H1 (cell line): ENCODE data around the gene LSM4. TPM values are rescaled to one million over a fixed set of nuclear protein-coding genes. Genes with fewer than 3 reads are reported as not detected.

ENCODE experiments used
- CTCF ChIA-PET: fragments of 300-600 bp; sonication (Branson Sonifier 250); formaldehyde crosslinking; loops from one replicate; lab custom pipeline; 2021; ENCODE audit not compliant: partially characterized antibody; lab: Charles Lee
- POLR2A ChIA-PET: fragments of 300-600 bp; sonication (Branson Sonifier 250); formaldehyde crosslinking; loops from one replicate; lab custom pipeline; 2021; ENCODE audit warnings: inconsistent platforms; ENCODE audit not compliant: partially characterized antibody; lab: Charles Lee
- DNase-seq, 2 experiments: peaks; one replicate each; pipeline versions ENCODE4 v3.0.0 to v3.0.0-alpha.2; 2010 to 2022; ENCODE audit warnings: low spot score in 2 of 2, low read depth in 1 of 2, mixed read lengths in 1 of 2
- FAIRE-seq: peaks from 2 replicates; lab custom pipeline; 2011; peaks lifted over from hg19 to GRCh38; lab: Jason Lieb, UNC
- H2AFZ ChIP-seq: 2 replicates; pipeline ENCODE4 v1.8.1; 2012; ENCODE audit warnings: low read length, inconsistent platforms
- H2AK5ac ChIP-seq: 2 replicates; pipeline ENCODE4 v1.6.1; 2013; ENCODE audit warnings: low read depth, low read length
- H2BK120ac ChIP-seq: replicated peaks from 2 replicates; pipeline ENCODE3; 2013; ENCODE audit warnings: low read depth, low read length, inconsistent platforms
- H2BK12ac ChIP-seq: 2 replicates; pipeline ENCODE4 v1.6.1; 2013; ENCODE audit warnings: low read depth, low read length
- H2BK15ac ChIP-seq: 2 replicates; pipeline ENCODE4 v1.6.1; 2013; ENCODE audit warnings: low read length
- H2BK20ac ChIP-seq: 2 replicates; pipeline ENCODE4 v1.6.1; 2013; ENCODE audit warnings: low read length
- H2BK5ac ChIP-seq: 2 replicates; pipeline ENCODE4 v1.6.1; 2013; ENCODE audit warnings: low read depth, low read length
- H3K14ac ChIP-seq: 2 replicates; pipeline ENCODE4 v1.6.1; 2013; ENCODE audit warnings: inconsistent platforms; ENCODE audit not compliant: insufficient read length
- H3K18ac ChIP-seq: 2 replicates; pipeline ENCODE4 v1.6.1; 2013; ENCODE audit warnings: low read length; ENCODE audit errors: extremely low read depth
- H3K23ac ChIP-seq: 2 replicates; pipeline ENCODE4 v1.6.1; 2013; ENCODE audit warnings: inconsistent platforms; ENCODE audit not compliant: insufficient read length
- H3K23me2 ChIP-seq: 2 replicates; pipeline ENCODE4 v1.6.1; 2013; ENCODE audit warnings: low read depth, low read length
- H3K27ac ChIP-seq: 2 replicates; pipeline ENCODE4 v1.6.1; 2011; ENCODE audit warnings: low read depth, low read length, inconsistent platforms
- H3K27me3 ChIP-seq, 4 experiments: replicated peaks in 1 of 4; 1 replicate in 1 of 4; 2 replicates in 3 of 4; pipeline versions ENCODE4 v1.6.1 to v1.8.1; 2011 to 2013; ENCODE audit warnings: low read length in 3 of 4, mild to moderate bottlenecking in 3 of 4, inconsistent platforms in 2 of 4, mixed read lengths in 2 of 4, moderate library complexity in 1 of 4; ENCODE audit not compliant: control insufficient read depth in 3 of 4, insufficient read depth in 3 of 4; ENCODE audit errors: extremely low read depth in 1 of 4
- H3K36me3 ChIP-seq, 4 experiments: 2 replicates each; pipeline versions ENCODE4 v1.6.1 to v1.8.1; 2011 to 2013; ENCODE audit warnings: mild to moderate bottlenecking in 4 of 4, low read length in 3 of 4, moderate library complexity in 2 of 4, control low read depth in 1 of 4, inconsistent platforms in 1 of 4; ENCODE audit not compliant: insufficient read depth in 4 of 4, control insufficient read depth in 2 of 4
- H3K4ac ChIP-seq: replicated peaks from 2 replicates; pipeline ENCODE3; 2013; ENCODE audit warnings: low read length, low read depth, mixed read lengths, inconsistent platforms; ENCODE audit not compliant: insufficient read length
- H3K4me1 ChIP-seq, 4 experiments: replicated peaks in 1 of 4; 1 replicate in 1 of 4; 2 replicates in 3 of 4; pipeline versions ENCODE4 v1.6.1 to v1.8.1; 2011 to 2013; ENCODE audit warnings: low read length in 3 of 4, inconsistent platforms in 2 of 4, mixed read lengths in 1 of 4; ENCODE audit not compliant: insufficient read depth in 4 of 4, control insufficient read depth in 3 of 4
- H3K4me2 ChIP-seq, 2 experiments: 2 replicates each; pipeline versions ENCODE4 v1.6.1 to v1.8.1; 2011 to 2013; ENCODE audit warnings: low read depth in 2 of 2, low read length in 2 of 2, control low read depth in 1 of 2, inconsistent platforms in 1 of 2, mild to moderate bottlenecking in 1 of 2; ENCODE audit not compliant: insufficient read depth in 1 of 2
- H3K4me3 ChIP-seq, 4 experiments: fragments of 200-600, 300-600 bp in 1 of 4; sonication (generic), shearing (Covaris generic), sonication (Bioruptor Twin) in 1 of 4; 2 replicates each; pipeline versions ENCODE4 v1.5.1 to v1.8.1; 2011 to 2016; ENCODE audit warnings: low read length in 4 of 4, low read depth in 3 of 4, control low read depth in 2 of 4, inconsistent platforms in 2 of 4, mild to moderate bottlenecking in 2 of 4, mixed read lengths in 1 of 4, moderate library complexity in 1 of 4; ENCODE audit not compliant: insufficient read depth in 2 of 4; ENCODE audit errors: extremely low read depth in 1 of 4
- H3K56ac ChIP-seq: replicated peaks from 2 replicates; pipeline ENCODE3; 2013; ENCODE audit warnings: low read depth, mild to moderate bottlenecking, mixed read lengths, low read length, inconsistent platforms; ENCODE audit not compliant: insufficient read length
- H3K79me1 ChIP-seq: 2 replicates; pipeline ENCODE4 v1.6.1; 2013; ENCODE audit warnings: low read depth, low read length, control low read depth
- H3K79me2 ChIP-seq, 2 experiments: 2 replicates each; pipeline versions ENCODE4 v1.6.1 to v1.8.1; 2012 to 2013; ENCODE audit warnings: low read length in 2 of 2, mild to moderate bottlenecking in 2 of 2, inconsistent platforms in 1 of 2; ENCODE audit not compliant: insufficient read depth in 2 of 2, control insufficient read depth in 1 of 2
- H3K9ac ChIP-seq, 4 experiments: replicated peaks in 1 of 4; 1 replicate in 1 of 4; 2 replicates in 3 of 4; pipeline versions ENCODE4 v1.6.1 to v1.8.1; 2011 to 2013; ENCODE audit warnings: low read depth in 3 of 4, low read length in 3 of 4, control low read depth in 2 of 4, mild to moderate bottlenecking in 2 of 4, moderate library complexity in 2 of 4, inconsistent platforms in 1 of 4; ENCODE audit errors: extremely low read depth in 1 of 4
- H3K9me3 ChIP-seq, 2 experiments: 2 replicates each; pipeline versions ENCODE4 v1.6.1 to v1.8.1; 2012 to 2013; ENCODE audit warnings: mild to moderate bottlenecking in 2 of 2, moderate library complexity in 2 of 2, control low read depth in 1 of 2, inconsistent platforms in 1 of 2, low read depth in 1 of 2, low read length in 1 of 2, mixed read lengths in 1 of 2; ENCODE audit not compliant: insufficient read depth in 2 of 2
- H4K20me1 ChIP-seq, 2 experiments: replicated peaks in 1 of 2; 2 replicates each; pipeline versions ENCODE3 to v1.8.1; 2011 to 2013; ENCODE audit warnings: inconsistent platforms in 2 of 2, low read length in 2 of 2, mild to moderate bottlenecking in 1 of 2; ENCODE audit not compliant: insufficient read depth in 2 of 2, control insufficient read depth in 1 of 2
- H4K5ac ChIP-seq: 2 replicates; pipeline ENCODE4 v1.6.1; 2013; ENCODE audit warnings: low read length, low read depth, mixed read lengths, inconsistent platforms; ENCODE audit not compliant: insufficient read length
- H4K8ac ChIP-seq: 2 replicates; pipeline ENCODE4 v1.8.0; 2013; ENCODE audit warnings: mild to moderate bottlenecking, moderate library complexity, low read length, inconsistent platforms; ENCODE audit not compliant: insufficient read depth; ENCODE audit errors: extremely low read depth
- H4K91ac ChIP-seq: replicated peaks from 2 replicates; pipeline ENCODE3; 2013; ENCODE audit warnings: low read length, mixed read lengths, inconsistent platforms; ENCODE audit not compliant: insufficient read length
- CBX8 ChIP-seq: fragments of 300-800, 300-1000 bp; sonication (generic); IDR thresholded peaks from 2 replicates; pipeline ENCODE4 v1.7.1; 2016; ENCODE audit warnings: low read depth, low read length, borderline replicate concordance
- CHD1 ChIP-seq: IDR thresholded peaks from 2 replicates; pipeline ENCODE4 v1.6.1; 2012; ENCODE audit warnings: low read depth, low read length, improper control_type of control experiment
- CTBP2 ChIP-seq: IDR thresholded peaks from 2 replicates; pipeline ENCODE4 v1.7.0; 2011; ENCODE audit warnings: borderline replicate concordance, mild to moderate bottlenecking, moderate library complexity, mixed read lengths, low read length; ENCODE audit not compliant: insufficient read depth, insufficient read length
- EP300 ChIP-seq, 2 experiments: IDR thresholded peaks; 1 replicate in 1 of 2; 2 replicates in 1 of 2; pipeline ENCODE4 v1.6.1; 2011 to 2012; ENCODE audit warnings: low read depth in 2 of 2, low read length in 2 of 2, mild to moderate bottlenecking in 2 of 2, borderline replicate concordance in 1 of 2, inconsistent platforms in 1 of 2, moderate library complexity in 1 of 2
- GTF2F1 ChIP-seq: IDR thresholded peaks from 2 replicates; pipeline ENCODE4 v1.6.1; 2012; ENCODE audit warnings: low read depth, low read length, improper control_type of control experiment, borderline replicate concordance
- NRF1 ChIP-seq: IDR thresholded peaks from 2 replicates; pipeline ENCODE4 v1.6.1; 2011; ENCODE audit warnings: mild to moderate bottlenecking, low read depth, low read length, improper control_type of control experiment
- POLR2A ChIP-seq, 2 experiments: IDR thresholded peaks; 1 replicate in 1 of 2; 2 replicates in 1 of 2; pipeline ENCODE4 v1.6.1; 2011; ENCODE audit warnings: low read depth in 2 of 2, low read length in 2 of 2, mild to moderate bottlenecking in 2 of 2; ENCODE audit errors: control extremely low read depth in 1 of 2
- POU5F1 ChIP-seq: IDR thresholded peaks from 2 replicates; pipeline ENCODE4 v1.6.1; 2011; ENCODE audit warnings: low read depth, mild to moderate bottlenecking, low read length, moderate library complexity
- RAD21 ChIP-seq, 2 experiments: IDR thresholded peaks in 1 of 2; conservative IDR thresholded peaks in 1 of 2; 2 replicates each; pipeline ENCODE4 v1.6.1; 2011; ENCODE audit warnings: low read depth in 2 of 2, low read length in 2 of 2, improper control_type of control experiment in 1 of 2, inconsistent platforms in 1 of 2, mild to moderate bottlenecking in 1 of 2, moderate library complexity in 1 of 2
- RFX5 ChIP-seq: IDR thresholded peaks from 2 replicates; pipeline ENCODE4 v1.6.1; 2011; ENCODE audit warnings: low read depth, low read length, improper control_type of control experiment, borderline replicate concordance
- SIN3A ChIP-seq, 2 experiments: IDR thresholded peaks in 1 of 2; conservative IDR thresholded peaks in 1 of 2; 2 replicates each; pipeline ENCODE4 v1.6.1; 2011 to 2012; ENCODE audit warnings: low read length in 2 of 2, improper control_type of control experiment in 1 of 2, low read depth in 1 of 2, mild to moderate bottlenecking in 1 of 2
- SP1 ChIP-seq: IDR thresholded peaks from 2 replicates; pipeline ENCODE4 v1.6.1; 2011; ENCODE audit warnings: low read depth, low read length
- TBP ChIP-seq: IDR thresholded peaks from 2 replicates; pipeline ENCODE4 v1.6.1; 2011; ENCODE audit warnings: low read depth, low read length, improper control_type of control experiment
- WGBS, 2 experiments: shearing (Covaris generic) in 1 of 2; methylation state at CpG; one replicate each; pipeline versions ENCODE4 v1.1.6 to v1.1.7; 2013 to 2015; ENCODE audit warnings: low lambda C conversion rate in 2 of 2, mixed read lengths in 2 of 2, inconsistent platforms in 1 of 2, low coverage in 1 of 2, missing lambda C conversion rate in 1 of 2; ENCODE audit not compliant: insufficient replicate concordance in 2 of 2, insufficient coverage in 1 of 2, insufficient read length in 1 of 2; ENCODE audit errors: extremely low coverage in 1 of 2, missing lambda C conversion rate in 1 of 2; 5-methylcytosine and 5-hydroxymethylcytosine counted together
- polyA plus RNA-seq, 7 experiments: library from polyadenylated mRNA; depleted of rRNA in 3 of 7; stranded (reverse) in 5 of 7; unstranded in 2 of 7; fragments of >200 nt in 5 of 7; fragments of 200-250 nt in 2 of 7; gene quantifications; 1 replicate in 5 of 7; 2 replicates in 1 of 7; 4 replicates in 1 of 7; pipeline versions ENCODE4 v1.2.1 to v1.2.3, GENCODE V29; 2011 to 2013; ENCODE audit warnings: missing spikeins in 2 of 7, mixed read lengths in 2 of 7
- total RNA-seq: library from RNA; stranded (reverse); fragmentation: NEBNext Ultra II Directional; extraction: Animal tissue kit (Norgen Biotek cat#: 25700); gene quantifications from 2 replicates; pipeline ENCODE4 v1.2.1, GENCODE V29; 2021

The LSM4 gene
- total and polyA plus RNA-seq, 2 of the 8 experiments (the other 6 are each of a cell fraction or from before 2014, with no cell fraction given), result 302 to 319 TPM

DNA sequence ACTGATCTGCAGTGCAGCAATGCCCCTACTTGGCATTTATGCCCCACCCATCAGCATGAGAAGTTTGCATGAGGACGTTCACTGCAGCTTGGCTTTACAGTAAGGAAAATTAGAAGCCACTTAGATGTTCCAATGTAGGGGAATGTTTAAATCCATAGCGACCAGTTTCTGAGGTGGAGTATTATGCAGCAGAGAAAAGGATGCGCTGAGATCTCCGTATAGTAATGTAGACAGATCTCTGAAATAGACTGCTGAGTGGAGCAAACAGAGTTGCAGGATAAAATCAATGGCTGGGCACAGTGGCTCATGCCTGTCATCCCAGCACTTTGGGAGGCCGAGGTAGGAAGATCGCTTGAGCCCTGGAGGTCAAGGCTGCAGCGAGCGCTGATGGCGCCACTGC, 27.6 kb upstream of the LSM4 start:
- H3K27ac ChIP-seq, result no peak overlapping the region
- TF ChIP-seq TBP (no peak), CBX8 (no peak), GTF2F1 (no peak), RAD21 (IDR thresholded peaks at IDR 0.05 in 1 of 2, conservative IDR thresholded peaks at IDR 0.05 in 1 of 2; ENCODE audit: low read depth in 2 of 2, low read length in 2 of 2) (no peak), POLR2A (IDR thresholded peaks at IDR 0.05; ENCODE audit: control extremely low read depth in 1 of 2, low read depth in 2 of 2, low read length in 2 of 2) (no peak), SIN3A (conservative IDR thresholded peaks at IDR 0.05 in 1 of 2, IDR thresholded peaks at IDR 0.05 in 1 of 2; ENCODE audit: low read depth in 1 of 2, low read length in 2 of 2) (no peak), POU5F1 (no peak), NRF1 (no peak), EP300 (IDR thresholded peaks at IDR 0.05; ENCODE audit: borderline replicate concordance in 1 of 2, low read depth in 2 of 2, low read length in 2 of 2) (no peak), SP1 (no peak), CTBP2 (no peak), RFX5 (no peak), CHD1 (no peak)

More for the DNA sequence above, 27.6 kb upstream of the LSM4 start:
- Histone ChIP-seq H3K56ac (no peak overlapping the region), H3K18ac (no peak overlapping the region), H3K4me1 (peaks cover 0 to 3% (median 2%) of the 10 kb centered on the region in 4 experiments; a peak in 3 of 7 replicates), H2BK5ac (no peak overlapping the region), H3K4ac (no peak overlapping the region), H4K91ac (no peak overlapping the region), H3K36me3 (no peaks in the 10 kb centered on the region), H3K23me2 (no peaks in the 10 kb centered on the region), H3K9me3 (no peaks in the 10 kb centered on the region), H3K79me1 (no peaks in the 10 kb centered on the region), H3K14ac (no peak overlapping the region), H2BK120ac (no peak overlapping the region), H2AK5ac (peak overlapping the region; percentile 32; the same call in 1 of the 2 replicates), H4K8ac (no peak overlapping the region), H2BK12ac (no peak overlapping the region), H3K4me2 (no peak overlapping the region), H3K4me3 (no peak overlapping the region), H3K79me2 (no peaks in the 10 kb centered on the region), H4K20me1 (no peaks in the 10 kb centered on the region), H2BK20ac (no peak overlapping the region), H3K27me3 (no peaks in the 10 kb centered on the region), H2BK15ac (no peak overlapping the region), H3K23ac (no peak overlapping the region), H2AFZ (no peak overlapping the region), H4K5ac (no peak overlapping the region), H3K9ac (no peak overlapping the region)
- FAIRE-seq (no peak), DNase-seq (no peak)
- ChIA-PET POLR2A (interaction anchor here (0.6 to 2.0 kb wide), 2 partner anchors 69 to 988 kb away, joined by 3 to 6 read pairs; partner anchors contain the start of gene JUND), CTCF (interaction anchor here (0.8 to 6.1 kb wide), 24 partner anchors 9 to 129 kb away, joined by 3 to 132 read pairs (median 7); partner anchors contain the start of genes GDF15, PGPEP1 and SSBP4)
- 86% methylated on average over 9 of the region's 9 CpGs; no CpG with 5 or more reads in 1 of the 2 experiments for WGBS, 2 experiments
